Measurements from ENCODE around the gene C12orf75. TPM values are rescaled to one million over a fixed set of nuclear protein-coding genes. Genes with fewer than 3 reads are reported as not detected.

C12orf75 gene
- total RNA-seq, 2 donors from 2014 or later = 43.7 to 57.0 TPM

DNA sequence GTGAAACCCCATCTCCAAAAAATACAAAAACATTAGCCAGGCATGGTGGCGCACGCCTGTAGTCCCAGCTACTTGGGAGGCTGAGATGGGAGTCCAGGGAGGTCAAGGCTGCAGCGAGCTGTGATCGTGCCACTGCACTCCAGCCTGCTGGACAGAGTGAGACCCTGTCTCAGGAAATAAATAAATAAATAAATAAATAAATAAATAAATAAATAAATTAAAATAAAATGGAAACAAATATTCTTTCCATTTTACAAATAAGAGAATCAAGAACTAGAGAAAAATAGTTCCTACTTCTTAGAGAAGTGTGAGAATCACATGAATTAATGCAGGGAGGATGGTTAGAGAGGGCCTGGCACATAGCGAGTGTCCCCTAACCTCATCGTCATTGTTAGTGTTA, 53.7 kb downstream of the C12orf75 start:
- peak; percentile 27 for DNase-seq
- H3K27ac ChIP-seq (ENCODE audit: low read depth, low read length) = no peak overlapping the region
- no peaks in the 10 kb centered on the region for H3K36me3 ChIP-seq (ENCODE audit: control insufficient read depth, insufficient read depth, low read length)
- H3K27me3 ChIP-seq (ENCODE audit: control insufficient read depth, insufficient read depth, low read length, poor library complexity, severe bottlenecking) = no peaks in the 10 kb centered on the region
- TF ChIP-seq, protein P1, sequence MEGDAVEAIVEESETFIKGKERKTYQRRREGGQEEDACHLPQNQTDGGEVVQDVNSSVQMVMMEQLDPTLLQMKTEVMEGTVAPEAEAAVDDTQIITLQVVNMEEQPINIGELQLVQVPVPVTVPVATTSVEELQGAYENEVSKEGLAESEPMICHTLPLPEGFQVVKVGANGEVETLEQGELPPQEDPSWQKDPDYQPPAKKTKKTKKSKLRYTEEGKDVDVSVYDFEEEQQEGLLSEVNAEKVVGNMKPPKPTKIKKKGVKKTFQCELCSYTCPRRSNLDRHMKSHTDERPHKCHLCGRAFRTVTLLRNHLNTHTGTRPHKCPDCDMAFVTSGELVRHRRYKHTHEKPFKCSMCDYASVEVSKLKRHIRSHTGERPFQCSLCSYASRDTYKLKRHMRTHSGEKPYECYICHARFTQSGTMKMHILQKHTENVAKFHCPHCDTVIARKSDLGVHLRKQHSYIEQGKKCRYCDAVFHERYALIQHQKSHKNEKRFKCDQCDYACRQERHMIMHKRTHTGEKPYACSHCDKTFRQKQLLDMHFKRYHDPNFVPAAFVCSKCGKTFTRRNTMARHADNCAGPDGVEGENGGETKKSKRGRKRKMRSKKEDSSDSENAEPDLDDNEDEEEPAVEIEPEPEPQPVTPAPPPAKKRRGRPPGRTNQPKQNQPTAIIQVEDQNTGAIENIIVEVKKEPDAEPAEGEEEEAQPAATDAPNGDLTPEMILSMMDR (conservative IDR thresholded peaks at IDR 0.05) = no peak
- H3K4me3 ChIP-seq (ENCODE audit: low read length) = no peak overlapping the region
- H3K4me1 ChIP-seq (ENCODE audit: control insufficient read depth, insufficient read depth, low read length) = peaks cover 5% of the 10 kb centered on the region
- H3K27me3 Mint-ChIP-seq (ENCODE audit: insufficient read depth) = peaks cover 2% of the 10 kb centered on the region
- WGBS, 2 experiments (ENCODE audit: insufficient coverage in 1 of 2, insufficient read length in 1 of 2) = 80 to 99% methylated on average over 1 to 6 of the region's 6 CpGs
- no peaks in the 10 kb centered on the region for H3K9me3 Mint-ChIP-seq
- no peak overlapping the region for H3K9ac ChIP-seq (ENCODE audit: extremely low read depth, low read length, poor library complexity, severe bottlenecking)
- no peak overlapping the region for H3K27ac Mint-ChIP-seq
- H3K4me1 Mint-ChIP-seq = no peaks in the 10 kb centered on the region
- no peak overlapping the region for H3K4me3 Mint-ChIP-seq
- H3K36me3 Mint-ChIP-seq (ENCODE audit: low read depth) = no peaks in the 10 kb centered on the region
- H3K9me3 ChIP-seq (ENCODE audit: control insufficient read depth, low read length) = no peaks in the 10 kb centered on the region

DNA sequence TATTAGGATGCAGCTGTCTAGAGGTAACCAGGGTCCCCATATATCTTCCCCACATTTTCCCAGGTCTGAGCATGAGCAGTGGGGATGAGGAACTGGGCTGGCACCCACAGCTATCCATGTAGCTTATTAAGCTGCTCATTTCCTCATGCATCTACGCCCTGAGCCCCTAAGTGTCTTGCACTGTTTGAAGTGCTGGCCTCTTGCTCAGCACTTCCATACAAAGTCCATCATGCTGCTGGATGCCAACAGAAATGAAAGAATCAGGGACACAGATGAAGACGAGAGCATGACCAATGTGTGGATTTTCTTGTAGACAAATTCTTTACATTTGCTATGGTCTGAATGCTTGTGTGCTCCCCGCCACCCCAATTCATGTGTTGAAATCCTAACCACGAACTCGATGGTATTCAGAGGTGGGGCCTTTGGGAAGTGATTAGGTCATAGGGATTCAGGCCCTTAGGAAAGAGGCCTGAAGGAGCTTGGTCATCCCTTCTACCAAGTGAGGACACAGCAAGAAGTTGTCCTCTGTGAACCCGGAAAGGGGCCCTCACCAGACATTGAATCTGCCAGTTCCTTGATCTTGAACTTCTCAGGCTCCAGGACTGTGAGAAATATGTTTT, 54.5 kb downstream of the C12orf75 start:
- H3K27me3 ChIP-seq (ENCODE audit: control insufficient read depth, insufficient read depth, low read length, poor library complexity, severe bottlenecking) = no peaks in the 10 kb centered on the region
- Mint-ChIP-seq H3K27ac (no peak overlapping the region), H3K9me3 (no peaks in the 10 kb centered on the region), H3K4me3 (no peak overlapping the region), H3K36me3 (ENCODE audit: low read depth) (no peaks in the 10 kb centered on the region), H3K27me3 (ENCODE audit: insufficient read depth) (peaks cover 2% of the 10 kb centered on the region), H3K4me1 (no peaks in the 10 kb centered on the region)
- no peak overlapping the region for H3K9ac ChIP-seq (ENCODE audit: extremely low read depth, low read length, poor library complexity, severe bottlenecking)
- H3K36me3 ChIP-seq (ENCODE audit: control insufficient read depth, insufficient read depth, low read length) = no peaks in the 10 kb centered on the region
- H3K4me1 ChIP-seq (ENCODE audit: control insufficient read depth, insufficient read depth, low read length) = peaks cover 5% of the 10 kb centered on the region
- H3K4me3 ChIP-seq (ENCODE audit: low read length) = no peak overlapping the region
- TF ChIP-seq, protein P1 (conservative IDR thresholded peaks at IDR 0.05) = no peak
- H3K27ac ChIP-seq (ENCODE audit: low read depth, low read length) = no peak overlapping the region
- DNase-seq = peak; percentile 17
- no peaks in the 10 kb centered on the region for H3K9me3 ChIP-seq (ENCODE audit: control insufficient read depth, low read length)
- 91 to 94% methylated on average over 6 of the region's 6 CpGs for WGBS, 2 experiments (ENCODE audit: insufficient coverage in 1 of 2, insufficient read length in 1 of 2)

DNA sequence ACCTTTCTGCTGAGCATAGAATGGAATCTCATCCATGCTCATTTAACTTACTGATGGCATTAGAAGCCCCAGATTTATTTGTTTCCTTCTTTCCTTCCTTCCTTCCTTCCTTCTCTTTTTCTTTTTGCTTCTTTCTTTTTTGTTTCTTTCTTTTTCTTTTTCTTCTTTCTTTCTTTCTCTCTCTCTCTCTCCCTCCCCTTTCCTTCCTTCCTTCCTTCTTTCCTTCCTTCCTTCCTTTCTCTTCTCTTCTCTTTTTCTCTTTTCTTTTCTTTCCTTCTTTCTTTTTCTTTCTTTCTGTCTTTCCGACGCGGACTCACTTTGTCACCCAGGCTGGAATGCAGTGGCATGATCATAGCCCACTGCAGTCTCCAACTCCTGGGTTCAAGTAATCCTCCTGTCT, 55.9 kb downstream of the C12orf75 start:
- Mint-ChIP-seq H3K36me3 (ENCODE audit: low read depth) (no peaks in the 10 kb centered on the region), H3K4me3 (no peak overlapping the region), H3K27me3 (ENCODE audit: insufficient read depth) (peaks cover 2% of the 10 kb centered on the region), H3K4me1 (no peaks in the 10 kb centered on the region), H3K9me3 (no peaks in the 10 kb centered on the region), H3K27ac (no peak overlapping the region)
- no peak overlapping the region for H3K4me3 ChIP-seq (ENCODE audit: low read length)
- no peak overlapping the region for H3K27ac ChIP-seq (ENCODE audit: low read depth, low read length)
- H3K36me3 ChIP-seq (ENCODE audit: control insufficient read depth, insufficient read depth, low read length) = no peaks in the 10 kb centered on the region
- H3K4me1 ChIP-seq (ENCODE audit: control insufficient read depth, insufficient read depth, low read length) = peaks cover 2% of the 10 kb centered on the region
- TF ChIP-seq, protein P1 (conservative IDR thresholded peaks at IDR 0.05) = no peak
- H3K9ac ChIP-seq (ENCODE audit: extremely low read depth, low read length, poor library complexity, severe bottlenecking) = no peak overlapping the region
- no peaks in the 10 kb centered on the region for H3K9me3 ChIP-seq (ENCODE audit: control insufficient read depth, low read length)
- WGBS, 2 experiments (ENCODE audit: insufficient coverage in 1 of 2, insufficient read length in 1 of 2) = 96% methylated on average over 3 of the region's 3 CpGs; no CpG with 5 or more reads in 1 of the 2 experiments
- no peaks in the 10 kb centered on the region for H3K27me3 ChIP-seq (ENCODE audit: control insufficient read depth, insufficient read depth, low read length, poor library complexity, severe bottlenecking)
- DNase-seq = no peak
